ENCODE results near the gene PIP4P1.

DNA sequence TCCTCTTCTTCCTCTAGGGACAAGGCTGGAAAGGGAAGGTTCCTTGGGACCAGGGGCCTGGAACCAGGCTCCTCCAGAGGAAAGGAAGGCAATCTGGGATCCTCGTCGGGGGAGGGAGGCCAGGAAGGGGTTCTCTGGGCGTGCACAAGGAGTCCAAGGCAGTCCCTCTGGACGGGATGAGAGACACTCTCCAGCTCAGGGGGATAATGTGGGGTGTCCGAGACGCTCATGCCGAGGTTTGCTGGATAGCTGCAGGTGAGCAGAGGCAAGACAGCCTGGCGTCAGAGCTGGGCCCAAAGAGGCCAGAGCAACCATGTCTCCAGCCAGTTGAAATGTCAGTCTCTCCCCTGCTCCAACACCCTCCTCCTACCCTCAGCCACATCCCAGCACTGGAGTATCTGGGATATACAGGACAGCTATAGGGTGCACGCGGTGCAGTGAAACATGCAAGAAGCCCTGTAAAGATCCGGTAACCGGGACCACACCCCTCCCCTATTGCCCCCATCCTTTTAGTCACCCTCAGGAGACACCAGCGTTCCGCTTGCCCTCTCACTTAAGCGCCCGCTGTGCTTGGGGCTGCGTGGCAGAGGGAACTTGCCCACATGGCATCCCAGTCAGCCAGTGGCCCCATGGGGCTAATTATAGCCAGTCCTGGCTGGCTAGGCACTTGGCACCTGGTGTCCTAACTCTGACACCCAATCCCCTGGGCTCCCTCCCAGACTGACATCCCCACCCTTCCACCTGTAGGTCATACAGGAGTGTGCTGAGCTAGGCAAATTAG, 25.5 kb downstream of the PIP4P1 start, which contains the start of gene KLHL33:
- TF ChIP-seq, protein P1, sequence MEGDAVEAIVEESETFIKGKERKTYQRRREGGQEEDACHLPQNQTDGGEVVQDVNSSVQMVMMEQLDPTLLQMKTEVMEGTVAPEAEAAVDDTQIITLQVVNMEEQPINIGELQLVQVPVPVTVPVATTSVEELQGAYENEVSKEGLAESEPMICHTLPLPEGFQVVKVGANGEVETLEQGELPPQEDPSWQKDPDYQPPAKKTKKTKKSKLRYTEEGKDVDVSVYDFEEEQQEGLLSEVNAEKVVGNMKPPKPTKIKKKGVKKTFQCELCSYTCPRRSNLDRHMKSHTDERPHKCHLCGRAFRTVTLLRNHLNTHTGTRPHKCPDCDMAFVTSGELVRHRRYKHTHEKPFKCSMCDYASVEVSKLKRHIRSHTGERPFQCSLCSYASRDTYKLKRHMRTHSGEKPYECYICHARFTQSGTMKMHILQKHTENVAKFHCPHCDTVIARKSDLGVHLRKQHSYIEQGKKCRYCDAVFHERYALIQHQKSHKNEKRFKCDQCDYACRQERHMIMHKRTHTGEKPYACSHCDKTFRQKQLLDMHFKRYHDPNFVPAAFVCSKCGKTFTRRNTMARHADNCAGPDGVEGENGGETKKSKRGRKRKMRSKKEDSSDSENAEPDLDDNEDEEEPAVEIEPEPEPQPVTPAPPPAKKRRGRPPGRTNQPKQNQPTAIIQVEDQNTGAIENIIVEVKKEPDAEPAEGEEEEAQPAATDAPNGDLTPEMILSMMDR (IDR thresholded peaks at IDR 0.05): no peak
- no peak for TF ChIP-seq EP300 (IDR thresholded peaks at IDR 0.05)
